Right cardiac atrium (tissue), 5 donors: ENCODE measurements around the gene TRIM38. TPM values are rescaled to one million over a fixed set of nuclear protein-coding genes. Genes with fewer than 3 reads are reported as not detected.
"Not testable (repeated sequence)": the region's sequence is repeated elsewhere in the genome, so short reads cannot be mapped to it uniquely, and the experiment has no call there.

ENCODE experiments used
- ATAC-seq, 2 donors: fragments of 200-7000 bp; cut with Tn5 transposase; one replicate each; pipeline versions ENCODE4 v1.8.0 to v1.9.1; 2020; ENCODE audit warnings: moderate library complexity in 2 of 2, mild to moderate bottlenecking in 1 of 2
- DNase-seq, 3 donors: peaks; one replicate each; pipeline ENCODE4 v3.0.0-alpha.2; 2020
- H3K27ac ChIP-seq: one replicate; pipeline ENCODE4 v1.5.1; 2013; ENCODE audit warnings: mild to moderate bottlenecking, low read length, control low read depth, moderate library complexity
- H3K27me3 ChIP-seq: one replicate; pipeline ENCODE4 v1.6.1; 2013; ENCODE audit not compliant: control insufficient read depth, insufficient read depth
- H3K4me1 ChIP-seq: one replicate; pipeline ENCODE4 v1.6.1; 2013; ENCODE audit warnings: low read length; ENCODE audit not compliant: control insufficient read depth, insufficient read depth
- H3K4me3 ChIP-seq: one replicate; pipeline ENCODE4 v1.5.1; 2013; ENCODE audit warnings: low read length, control low read depth
- H3K9me3 ChIP-seq: one replicate; pipeline ENCODE4 v1.6.1; 2013; ENCODE audit warnings: low read length; ENCODE audit not compliant: control insufficient read depth
- WGBS: extraction: QIAGEN DNeasy Blood & Tissue Kit; methylation state at CpG from one replicate; pipeline ENCODE4 v1.1.7; 2013; 5-methylcytosine and 5-hydroxymethylcytosine counted together
- intact Hi-C, 4 donors: fragments of 100-400 bp; cut with DNase I; formaldehyde crosslinking; loops; one replicate each; pipeline versions ENCODE4 v1.11.0 to v1.14.0; 2022 to 2023
- polyA plus RNA-seq: library from polyadenylated mRNA; stranded (reverse); fragments of 200-250 nt; gene quantifications from one replicate; pipeline ENCODE4 v1.2.3, GENCODE V29; 2013
- total RNA-seq, 4 donors: library from RNA; stranded (reverse); fragmentation: NEBNext Ultra II Directional; extraction: Animal tissue kit (Norgen Biotek cat#: 25700); gene quantifications; one replicate each; pipeline ENCODE4 v1.2.1, GENCODE V29; 2021
- donor health status: healthy with polysubstance abuse.
- donor health status: DM: no; HTN: yes; CAD: no.
- donor health status: DM: no; HTN: no; CAD: no.
- donor health status: DM: no; HTN: yes; CAD: no; lungs with severe emphysema.
- donor health status: DM: yes; HTN: yes; CAD: no.

Gene TRIM38
- total and polyA plus RNA-seq, 5 donors: 2.7 to 4.7 (median 4.4) TPM

- no peaks in the 10 kb centered on the region for H3K27me3 ChIP-seq
- DNase-seq (no peak), ATAC-seq (no peak)
- H3K27ac ChIP-seq: no peak overlapping the region
- H3K4me3 ChIP-seq: no peak overlapping the region
- WGBS: 52% methylated on average over 8 of the region's 8 CpGs
- intact Hi-C loops: no loop called here
- H3K9me3 ChIP-seq: no peaks in the 10 kb centered on the region
- H3K4me1 ChIP-seq: no peaks in the 10 kb centered on the region
These were observed 17.7 kb upstream of the TRIM38 start for GRCh38 chr6:25944688-25945574.

DNA sequence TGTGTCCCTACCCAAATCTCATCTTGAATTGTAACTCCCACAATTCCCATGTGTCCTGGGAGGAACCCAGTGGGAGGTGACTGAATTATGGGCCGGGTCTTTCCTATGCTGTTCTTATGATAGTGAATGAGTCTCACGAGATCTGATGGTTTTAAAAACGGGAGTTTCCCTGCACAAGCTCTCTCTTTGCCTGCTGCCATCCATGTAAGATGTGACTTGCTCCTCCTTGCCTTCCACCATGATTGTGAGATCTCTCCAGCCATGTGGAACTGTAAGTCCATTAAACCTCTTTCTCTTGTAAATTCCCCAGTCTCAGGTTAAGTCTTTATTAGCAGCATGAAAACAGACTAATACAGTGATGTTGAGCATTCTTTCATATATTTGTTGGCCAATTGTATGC, 16.9 kb upstream of the TRIM38 start:
- WGBS: 88% methylated on average over 3 of the region's 3 CpGs
- H3K9me3 ChIP-seq, H3K4me1 ChIP-seq, H3K4me3 ChIP-seq, H3K27me3 ChIP-seq, ATAC-seq, DNase-seq, H3K27ac ChIP-seq, intact Hi-C loops: not testable (repeated sequence)

- Histone ChIP-seq H3K4me1 (no peaks in the 10 kb centered on the region), H3K4me3 (no peak overlapping the region), H3K9me3 (no peaks in the 10 kb centered on the region), H3K27ac (no peak overlapping the region), H3K27me3 (no peaks in the 10 kb centered on the region)
- no peak for ATAC-seq
- no peak for DNase-seq
- intact Hi-C loops: no loop called here
- WGBS: 84% methylated on average over 2 of the region's 2 CpGs
These were observed 16.0 kb upstream of the TRIM38 start for GRCh38 chr6:25946631-25947030.

- ATAC-seq, DNase-seq, H3K27ac ChIP-seq, H3K4me1 ChIP-seq, intact Hi-C loops, H3K4me3 ChIP-seq, H3K9me3 ChIP-seq, H3K27me3 ChIP-seq: not testable (repeated sequence)
- WGBS: 94% methylated on average over 3 of the region's 3 CpGs
These were observed 15.1 kb upstream of the TRIM38 start for GRCh38 chr6:25947492-25947891.

DNA sequence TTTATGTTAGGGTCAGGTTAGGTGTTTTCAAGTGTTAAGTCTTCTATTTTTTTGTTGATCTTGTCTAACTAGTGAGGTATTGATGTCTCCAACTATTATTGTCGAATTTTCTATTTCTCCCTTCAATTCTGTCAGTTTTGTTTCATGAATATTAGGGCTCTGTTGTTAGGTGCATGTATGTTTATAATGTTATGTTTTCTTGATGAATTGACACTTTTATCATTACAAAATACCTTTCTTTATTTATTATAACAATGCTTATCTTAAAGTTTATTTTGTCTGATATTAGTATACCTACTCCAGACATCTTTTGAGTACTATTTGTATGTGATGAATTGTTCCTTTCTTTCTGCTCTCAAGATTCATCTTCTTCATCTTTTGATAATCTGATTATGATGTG, 12.9 kb upstream of the TRIM38 start:
- WGBS: 85% methylated on average over 1 of the region's 1 CpG
- no peak overlapping the region for H3K27ac ChIP-seq
- H3K27me3 ChIP-seq: no peaks in the 10 kb centered on the region
- no peak overlapping the region for H3K4me3 ChIP-seq
- ATAC-seq (no peak), DNase-seq (no peak)
- intact Hi-C loops: no loop called here
- H3K9me3 ChIP-seq: no peaks in the 10 kb centered on the region
- no peaks in the 10 kb centered on the region for H3K4me1 ChIP-seq

- Histone ChIP-seq H3K9me3 (no peaks in the 10 kb centered on the region), H3K4me3 (no peak overlapping the region), H3K27me3 (no peaks in the 10 kb centered on the region), H3K4me1 (no peaks in the 10 kb centered on the region), H3K27ac (no peak overlapping the region)
- intact Hi-C loops: no loop called here
- no peak for ATAC-seq
- DNase-seq: no peak
- 71% methylated on average over 4 of the region's 4 CpGs for WGBS
These were observed 12.3 kb upstream of the TRIM38 start for GRCh38 chr6:25950297-25950696.

GRCh38 chr6:25951296-25952032, 11.1 kb upstream of the TRIM38 start:
- WGBS: 81% methylated on average over 7 of the region's 7 CpGs

GRCh38 chr6:25952535-25952934, 10.1 kb upstream of the TRIM38 start:
- DNase-seq: no peak
- H3K9me3 ChIP-seq: no peaks in the 10 kb centered on the region
- H3K4me3 ChIP-seq: no peak overlapping the region
- intact Hi-C loops: no loop called here
- whole genome bisulfite sequencing: 91% methylated on average over 2 of the region's 2 CpGs
- H3K27me3 ChIP-seq: no peaks in the 10 kb centered on the region
- no peaks in the 10 kb centered on the region for H3K4me1 ChIP-seq
- H3K27ac ChIP-seq: no peak overlapping the region
- no peak for ATAC-seq

More at GRCh38 chr6:25951296-25952032, 11.1 kb upstream of the TRIM38 start:
- intact Hi-C loops: no loop called here
- no peaks in the 10 kb centered on the region for H3K4me1 ChIP-seq
- ATAC-seq (no peak), DNase-seq (no peak)
- no peak overlapping the region for H3K27ac ChIP-seq
- no peak overlapping the region for H3K4me3 ChIP-seq
- no peaks in the 10 kb centered on the region for H3K27me3 ChIP-seq
- H3K9me3 ChIP-seq: no peaks in the 10 kb centered on the region

- no peak for ATAC-seq
These were observed 8.9 kb upstream of the TRIM38 start for GRCh38 chr6:25953733-25954132.

DNA sequence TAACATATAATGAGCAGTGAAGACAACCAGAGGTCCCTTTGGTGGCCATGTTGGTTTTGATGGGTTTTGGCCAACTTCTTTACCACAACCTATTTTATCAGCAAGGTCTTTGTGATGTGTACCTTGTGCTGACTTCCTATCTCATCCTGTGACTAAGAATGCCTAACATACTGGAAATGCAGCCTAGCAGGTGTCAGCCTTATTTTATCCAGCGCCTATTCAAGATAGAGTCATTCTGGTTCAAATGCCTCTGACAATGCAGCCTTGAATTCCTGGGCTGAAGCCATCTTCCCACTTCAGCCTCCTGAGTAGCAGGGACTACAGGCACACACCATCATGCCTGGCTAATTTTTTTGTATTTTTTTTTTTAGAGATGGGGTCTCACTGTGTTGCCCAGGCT, 7.8 kb upstream of the TRIM38 start:
- WGBS: 67% methylated on average over 1 of the region's 1 CpG
- no peak for ATAC-seq

More at GRCh38 chr6:25953733-25954132, 8.9 kb upstream of the TRIM38 start:
- H3K27me3 ChIP-seq: no peaks in the 10 kb centered on the region
- no peaks in the 10 kb centered on the region for H3K4me1 ChIP-seq
- H3K9me3 ChIP-seq: no peaks in the 10 kb centered on the region
- no peak overlapping the region for H3K27ac ChIP-seq
- DNase-seq: no peak
- no peak overlapping the region for H3K4me3 ChIP-seq
- WGBS: 53% methylated on average over 3 of the region's 3 CpGs
- intact Hi-C loops: no loop called here

GRCh38 chr6:25956226-25956625, 6.4 kb upstream of the TRIM38 start:
- Histone ChIP-seq H3K9me3 (no peaks in the 10 kb centered on the region), H3K27me3 (no peaks in the 10 kb centered on the region), H3K27ac (no peak overlapping the region), H3K4me3 (no peak overlapping the region), H3K4me1 (no peaks in the 10 kb centered on the region)
- DNase-seq (no peak), ATAC-seq (no peak)
- intact Hi-C loops: no loop called here
- WGBS: 63% methylated on average over 3 of the region's 3 CpGs

More for the DNA sequence above, 7.8 kb upstream of the TRIM38 start:
- H3K9me3 ChIP-seq: no peaks in the 10 kb centered on the region
- no peaks in the 10 kb centered on the region for H3K4me1 ChIP-seq
- DNase-seq: no peak
- intact Hi-C loops: no loop called here
- H3K27me3 ChIP-seq: no peaks in the 10 kb centered on the region
- no peak overlapping the region for H3K4me3 ChIP-seq
- no peak overlapping the region for H3K27ac ChIP-seq
